NCI-H1105 treated with DMSO at 0.1 percent for 48 hours (cell line): ENCODE results near the gene KRTAP20-1.

Source experiments
- DNase-seq: peaks from one replicate; lab custom pipeline; 2025; lab: John Stamatoyannopoulos, UW

Gene KRTAP20-1

GRCh38 chr21:30646904-30647414 is 30.7 kb downstream of the KRTAP20-1 start:
- no peak for DNase-seq

- no peak for DNase-seq
Measured at GRCh38 chr21:30652891-30653290, 36.7 kb downstream of the KRTAP20-1 start.
